ENCODE data around the gene HES3.

The HES3 gene

DNA sequence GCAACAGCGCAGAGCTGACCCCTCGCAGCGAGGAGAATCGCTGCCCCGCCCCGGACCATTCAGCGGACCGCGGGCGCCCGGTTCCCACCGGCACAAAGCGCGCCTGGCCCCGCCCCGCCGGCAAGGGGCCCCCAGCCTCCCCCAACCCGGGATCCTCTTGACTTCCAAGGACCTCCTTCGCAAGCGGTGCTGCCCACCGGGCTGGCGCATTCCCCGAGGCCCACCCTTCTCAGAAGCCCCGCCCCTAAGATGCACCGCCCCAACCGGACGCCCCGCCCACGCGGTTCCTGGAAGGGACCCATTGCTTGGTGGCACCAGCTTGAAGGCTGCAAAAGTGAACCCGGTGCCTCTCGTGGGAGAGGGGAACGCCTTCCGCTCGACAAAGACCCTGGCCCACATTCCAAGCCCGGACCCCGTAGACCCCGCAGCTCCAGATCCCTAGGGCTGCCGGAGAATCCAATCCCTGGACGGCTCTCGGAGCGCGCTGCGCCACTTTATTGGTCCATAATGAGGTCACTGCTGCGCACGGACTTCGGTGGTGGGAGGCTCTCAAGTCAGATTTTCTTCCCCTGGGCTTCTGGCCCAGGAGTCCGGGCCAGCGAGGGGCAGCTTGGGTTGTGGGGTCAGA is 2.0 kb downstream of the HES3 start:
- no peak for DNase-seq (ENCODE audit: low read depth in 2 of 2)

- DNase-seq (ENCODE audit: low read depth in 2 of 2): peak in 1 of 2 experiments; percentile 23
Measured at GRCh38 chr1:6246497-6247467, 2.8 kb downstream of the HES3 start.

- no peak for DNase-seq (ENCODE audit: low read depth in 2 of 2)
Measured at GRCh38 chr1:6247651-6248050, 3.7 kb downstream of the HES3 start.

GRCh38 chr1:6248161-6248776 is 4.3 kb downstream of the HES3 start:
- no peak for DNase-seq (ENCODE audit: low read depth in 2 of 2)

DNA sequence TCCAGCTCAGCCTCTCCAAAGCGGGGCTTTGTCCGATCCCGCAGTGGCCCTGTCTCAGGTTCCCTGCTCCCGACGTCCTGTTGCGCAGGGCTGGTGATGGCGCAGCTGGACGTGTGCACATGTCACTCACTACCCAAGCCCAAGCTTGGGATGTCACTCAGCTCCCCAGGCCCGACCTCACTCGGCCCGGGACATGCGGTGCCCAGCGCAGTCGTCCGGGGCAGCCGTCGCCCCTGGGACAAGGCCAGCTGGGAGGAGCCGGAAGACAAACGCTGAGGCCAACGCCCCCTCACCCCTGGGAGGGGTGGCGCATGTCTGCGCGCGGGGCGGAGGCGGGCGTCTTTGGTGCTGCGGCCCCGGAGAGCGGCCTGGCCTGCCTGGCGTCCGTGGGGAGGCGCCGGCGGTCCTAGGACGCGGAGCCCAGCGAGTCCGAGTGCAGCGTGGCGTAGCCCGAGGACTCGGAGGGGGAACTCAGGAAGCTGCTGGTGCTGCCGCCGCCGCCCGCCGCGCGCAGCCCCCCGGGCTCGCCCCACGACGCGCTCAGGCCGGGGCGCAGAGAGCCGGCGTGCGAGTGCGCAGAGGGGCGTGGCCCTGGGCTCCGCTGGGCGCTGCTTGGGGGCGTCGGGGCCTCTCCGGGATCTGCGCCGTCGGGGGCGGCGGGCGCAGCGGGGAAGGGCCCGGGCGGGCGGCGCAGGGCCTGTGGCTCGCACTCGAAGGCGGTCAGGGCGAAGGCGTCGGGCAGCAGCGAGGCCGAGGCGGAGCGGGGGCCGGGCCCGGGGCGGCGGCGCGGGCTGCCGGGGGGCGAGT is 5.2 kb downstream of the HES3 start:
- no peak for DNase-seq (ENCODE audit: low read depth in 2 of 2)

DNA sequence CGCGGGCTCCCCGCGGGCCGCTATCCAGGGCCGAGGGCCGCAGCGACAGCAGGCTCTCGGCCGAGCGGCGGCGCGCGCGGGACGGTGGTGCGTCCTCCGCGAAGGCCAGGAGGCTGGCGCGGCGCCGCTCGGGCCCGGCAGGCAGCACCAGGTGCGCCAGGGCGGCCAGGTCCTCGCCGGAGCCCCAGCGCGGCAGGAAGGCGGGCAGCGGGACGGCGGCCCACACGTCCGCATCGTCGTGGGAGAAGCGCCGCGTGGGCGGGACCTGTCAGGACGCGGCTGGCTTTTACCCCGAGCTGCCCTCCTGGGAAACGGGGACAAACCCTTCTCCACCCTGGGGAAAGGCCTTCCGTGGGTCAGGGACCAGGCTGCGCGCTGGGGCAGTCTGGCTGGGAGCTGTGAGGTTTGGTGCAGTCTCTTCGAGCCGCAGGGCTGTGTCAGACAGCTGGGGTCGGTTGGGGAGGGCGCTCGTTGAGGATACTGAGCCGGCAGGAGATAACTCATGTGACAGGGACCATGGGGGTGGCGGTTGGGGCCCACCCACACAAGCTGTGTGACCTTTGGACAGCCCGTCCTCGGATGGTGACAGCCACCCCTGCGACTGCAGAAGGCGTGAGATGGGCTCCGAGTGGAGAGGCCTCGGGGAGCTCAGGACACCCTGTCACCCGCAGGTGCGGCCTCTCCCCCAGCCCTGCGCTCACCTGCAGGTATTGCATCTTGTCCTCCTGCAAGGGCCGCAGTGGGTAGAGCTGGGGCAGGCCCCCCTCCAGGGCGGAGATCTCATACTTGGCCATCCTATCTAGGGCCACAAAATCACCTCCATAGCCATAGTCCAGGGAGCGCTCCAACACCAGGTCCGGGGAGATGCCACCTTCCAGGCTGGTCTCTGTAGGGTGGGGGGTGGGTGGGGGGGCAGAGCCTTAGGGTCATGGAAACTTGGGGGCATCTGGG is 6.0 kb downstream of the HES3 start:
- DNase-seq (ENCODE audit: low read depth in 2 of 2): no peak

DNA sequence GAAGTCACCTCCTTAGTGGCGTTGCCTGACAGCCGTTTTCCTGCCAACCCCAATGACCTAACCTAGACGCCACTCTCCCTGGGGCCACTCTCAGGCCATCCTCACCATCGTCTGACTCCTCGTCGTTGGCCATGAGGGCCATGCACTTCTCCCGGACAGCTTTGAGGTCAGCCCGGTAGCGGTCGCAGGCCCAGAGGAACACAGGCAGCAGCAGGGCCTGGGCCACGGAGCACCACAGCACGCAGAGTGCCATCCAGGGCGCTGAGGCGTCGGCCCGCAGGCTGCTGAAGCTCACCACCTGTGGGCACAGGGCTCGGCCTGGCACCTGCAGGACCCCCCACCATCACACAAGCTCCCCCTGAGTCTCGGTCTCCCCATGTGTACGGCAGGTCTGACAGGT is 7.3 kb downstream of the HES3 start:
- DNase-seq (ENCODE audit: low read depth in 2 of 2): no peak

GRCh38 chr1:6251681-6252373 is 7.8 kb downstream of the HES3 start:
- no peak for DNase-seq (ENCODE audit: low read depth in 2 of 2)

DNA sequence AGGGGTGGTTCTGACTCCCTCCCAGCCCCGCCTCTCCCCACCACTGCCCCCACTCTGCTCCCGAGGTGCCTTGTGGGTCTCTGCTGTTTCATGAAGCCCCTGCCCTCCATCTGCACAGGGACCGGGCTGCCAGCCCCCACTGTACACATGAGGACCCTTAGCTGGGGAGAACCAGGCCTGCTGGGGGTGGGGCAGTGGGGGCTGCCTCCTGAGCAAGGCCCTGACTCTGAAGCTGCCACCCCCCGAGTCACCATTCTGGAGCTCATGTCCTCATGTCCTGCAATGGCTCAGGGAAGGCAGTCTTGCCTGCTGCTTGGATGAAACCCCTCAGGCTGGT is 8.4 kb downstream of the HES3 start:
- no peak for DNase-seq (ENCODE audit: low read depth in 2 of 2)

DNA sequence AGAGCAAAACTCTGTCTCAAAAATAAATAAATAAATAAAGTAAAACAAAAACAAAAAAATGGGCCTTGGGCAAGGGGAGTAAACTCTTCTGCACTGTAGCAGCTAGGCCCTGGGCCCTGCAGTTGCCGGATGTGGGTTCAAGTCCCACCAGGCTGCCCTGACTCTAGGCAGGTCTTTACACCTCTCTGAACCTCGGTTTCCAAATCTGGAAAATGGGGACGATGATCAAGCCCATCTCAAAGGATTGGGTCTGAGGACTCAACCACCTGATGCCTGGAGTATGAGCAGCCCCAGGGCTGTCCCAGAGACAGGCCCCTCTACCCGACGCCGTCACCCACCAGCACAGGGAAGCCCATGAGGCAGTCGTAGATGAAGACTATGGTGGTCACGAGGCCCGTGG is 9.4 kb downstream of the HES3 start:
- DNase-seq (ENCODE audit: low read depth in 2 of 2): no peak

- no peak for DNase-seq (ENCODE audit: low read depth in 2 of 2)
Measured at GRCh38 chr1:6254691-6255090, 10.7 kb downstream of the HES3 start.

- no peak for DNase-seq (ENCODE audit: low read depth in 2 of 2)
Measured at GRCh38 chr1:6256645-6257044, 12.7 kb downstream of the HES3 start.

DNA sequence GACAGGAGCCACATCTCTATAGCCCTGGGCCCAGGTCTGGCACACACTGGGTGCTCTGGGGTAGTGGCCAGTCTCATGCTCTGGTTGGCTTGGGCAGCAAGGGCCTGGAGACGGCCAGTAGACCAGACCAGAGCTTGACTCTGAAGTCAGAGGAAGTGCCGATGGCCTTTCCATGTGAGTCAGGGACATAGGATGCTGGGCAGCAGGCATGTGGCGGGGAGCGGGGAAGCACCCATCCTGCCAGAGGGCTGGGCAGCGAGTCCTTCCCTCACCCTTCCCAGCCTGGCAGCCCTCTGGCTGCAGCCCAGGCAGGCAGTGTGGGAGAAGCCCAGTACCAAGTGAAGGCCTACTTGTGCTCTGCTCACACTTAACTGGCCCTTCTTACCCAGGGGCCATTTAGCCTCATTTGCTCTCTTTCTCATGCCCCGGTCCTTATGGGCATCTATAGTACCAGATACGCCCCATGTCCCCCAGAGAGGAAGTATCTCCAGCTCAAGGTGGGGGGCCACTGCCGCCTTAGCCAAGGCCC is 13.6 kb downstream of the HES3 start:
- no peak for DNase-seq (ENCODE audit: low read depth in 2 of 2)

GRCh38 chr1:6258675-6259074 is 14.7 kb downstream of the HES3 start:
- no peak for DNase-seq (ENCODE audit: low read depth in 2 of 2)

- DNase-seq (ENCODE audit: low read depth in 2 of 2): peak; percentile 57 to 58
Measured at GRCh38 chr1:6259491-6260362, 15.7 kb downstream of the HES3 start.

GRCh38 chr1:6260433-6260934 is 16.5 kb downstream of the HES3 start:
- DNase-seq (ENCODE audit: low read depth in 2 of 2): no peak

DNA sequence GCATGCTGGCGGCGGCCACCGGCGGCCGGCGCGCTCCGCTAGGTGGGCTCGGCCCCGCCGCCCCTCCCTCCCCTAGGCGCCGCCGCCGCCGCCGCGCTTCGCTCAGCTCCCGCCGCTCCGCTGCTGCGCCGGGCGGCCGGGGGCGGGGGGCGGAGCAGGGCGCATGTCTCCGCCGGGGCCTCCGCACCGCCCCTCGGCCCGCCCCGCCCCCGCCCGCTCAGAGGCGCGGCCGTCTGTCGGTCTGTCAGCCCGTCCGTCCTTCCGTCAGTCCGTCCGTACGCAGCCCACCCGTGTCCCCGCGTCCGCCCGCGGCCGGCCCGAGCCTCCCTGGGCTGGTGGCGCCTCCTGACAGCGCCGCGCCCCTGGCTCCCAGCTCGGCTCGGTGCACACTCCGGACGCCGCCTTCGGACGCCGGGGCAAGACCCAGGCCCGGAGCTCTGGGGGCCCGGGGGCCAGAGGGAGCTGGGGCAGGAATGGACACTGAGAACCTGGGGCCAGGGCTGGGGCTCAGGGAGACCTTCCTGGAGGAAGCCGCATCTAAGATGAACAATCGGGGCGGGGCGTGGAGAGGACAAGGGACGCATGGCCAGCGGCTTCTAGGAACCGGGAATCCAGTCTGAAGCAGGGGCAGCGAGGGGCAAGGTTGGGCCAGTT is 17.1 kb downstream of the HES3 start, which contains the start of gene GPR153:
Gene GPR153 (minus strand): TSS at position 138 of the 654 bp plus-strand sequence. CDS start 6,193 bp downstream, outside the sequence.
- DNase-seq (ENCODE audit: low read depth in 2 of 2): no peak

DNA sequence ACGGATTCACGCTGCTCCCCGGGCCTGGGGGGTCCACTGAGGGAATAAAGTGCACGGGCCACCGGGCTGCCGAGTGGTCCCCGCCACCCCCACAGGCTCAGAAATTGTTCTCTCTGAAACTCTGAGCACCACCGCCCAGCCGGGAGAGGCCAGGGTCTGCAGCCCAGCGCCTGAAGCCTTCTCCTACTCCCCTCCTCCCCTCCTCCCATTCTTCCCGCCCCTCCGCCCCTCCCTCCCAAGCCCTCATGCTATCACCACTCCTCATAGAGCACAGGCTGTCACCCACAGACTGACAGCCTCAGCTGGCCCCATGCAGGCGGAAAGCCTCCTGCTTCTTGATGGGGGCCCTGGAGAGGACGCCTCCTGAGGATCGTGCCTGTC is 17.6 kb downstream of the HES3 start:
- DNase-seq (ENCODE audit: low read depth in 2 of 2): no peak

Measured in fibroblast of skin of left quadriceps (primary cell).